GM15510 (cell line): ENCODE measurements around the gene KLRK1.
"Not testable (repeated sequence)": the region's sequence is repeated elsewhere in the genome, so short reads cannot be mapped to it uniquely, and the experiment has no call there.

Source experiments
- POLR2A ChIP-seq: IDR thresholded peaks from 3 replicates; pipeline ENCODE4 v1.6.1; 2011; ENCODE audit warnings: borderline replicate concordance; ENCODE audit not compliant: insufficient read length; ENCODE audit errors: extremely low read depth

The KLRK1 gene

DNA sequence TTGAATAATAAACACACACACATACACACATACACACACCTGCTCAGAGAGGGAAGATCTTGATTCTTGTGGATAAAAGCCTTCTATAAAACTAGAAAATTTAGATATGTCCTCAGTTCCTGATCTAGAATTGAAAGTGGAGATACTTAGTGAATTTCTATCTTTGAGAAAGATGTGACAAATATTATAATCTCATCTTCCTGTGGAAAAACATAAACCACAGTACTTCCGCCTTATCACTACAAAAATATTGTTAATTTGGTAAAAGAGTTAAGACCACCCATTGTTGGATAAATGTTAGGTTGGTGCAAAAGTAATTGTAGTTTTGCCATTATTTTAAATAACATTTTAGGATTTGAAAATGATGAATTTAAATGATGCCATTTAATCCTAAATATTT lies at the start of gene KLRK1:
TSS of gene KLRK1 (minus strand) at position 138 of the 400 bp plus-strand sequence. CDS start 1,231 bp downstream, outside the sequence.
- no peak for TF ChIP-seq POLR2A

DNA sequence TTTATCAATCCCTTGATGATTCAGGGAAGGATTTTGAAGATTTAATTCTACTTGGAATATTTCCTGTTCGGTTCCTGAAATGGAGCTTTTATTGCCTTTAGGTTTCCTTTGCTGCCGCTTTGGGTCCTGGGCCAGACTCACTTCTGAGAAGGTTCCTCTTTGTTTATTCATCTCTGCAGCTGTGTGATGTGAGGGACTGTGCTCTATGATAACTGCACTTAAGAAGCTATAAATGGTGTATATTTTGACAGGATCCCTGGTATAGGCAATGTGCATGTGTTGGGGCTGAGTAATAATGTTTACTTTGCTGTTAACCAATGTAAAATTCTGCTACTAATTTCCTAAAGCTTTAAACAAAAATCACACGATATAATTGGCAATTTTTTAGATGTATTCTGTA lies 46.0 kb upstream of the KLRK1 start, which contains the start of gene KLRC2:
TSS of gene KLRC2 (minus strand) at position 195 of the 400 bp plus-strand sequence. CDS start at position 171, 24 bp downstream.
- TF ChIP-seq POLR2A: not testable (repeated sequence)

DNA sequence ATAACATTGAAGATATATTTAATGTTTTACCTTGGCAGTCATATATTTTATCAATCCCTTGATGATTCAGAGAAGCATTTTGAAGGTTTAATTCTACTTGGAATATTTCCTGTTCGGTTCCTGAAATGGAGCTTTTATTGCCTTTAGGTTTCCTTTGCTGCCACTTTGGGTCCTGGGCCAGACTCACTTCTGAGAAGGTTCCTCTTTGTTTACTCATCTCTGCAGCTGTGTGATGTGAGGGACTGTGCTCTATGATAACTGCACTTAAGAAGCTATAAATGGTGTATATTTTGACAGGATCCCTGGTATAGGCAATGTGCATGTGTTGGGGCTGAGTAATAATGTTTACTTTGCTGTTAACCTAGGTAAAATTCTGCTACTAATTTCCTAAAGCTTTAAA lies 30.5 kb upstream of the KLRK1 start, which contains the start of gene KLRC3:
TSS of gene KLRC3 (minus strand) at position 262 of the 400 bp plus-strand sequence. CDS start at position 217, 45 bp downstream.
- TF ChIP-seq POLR2A: not testable (repeated sequence)

DNA sequence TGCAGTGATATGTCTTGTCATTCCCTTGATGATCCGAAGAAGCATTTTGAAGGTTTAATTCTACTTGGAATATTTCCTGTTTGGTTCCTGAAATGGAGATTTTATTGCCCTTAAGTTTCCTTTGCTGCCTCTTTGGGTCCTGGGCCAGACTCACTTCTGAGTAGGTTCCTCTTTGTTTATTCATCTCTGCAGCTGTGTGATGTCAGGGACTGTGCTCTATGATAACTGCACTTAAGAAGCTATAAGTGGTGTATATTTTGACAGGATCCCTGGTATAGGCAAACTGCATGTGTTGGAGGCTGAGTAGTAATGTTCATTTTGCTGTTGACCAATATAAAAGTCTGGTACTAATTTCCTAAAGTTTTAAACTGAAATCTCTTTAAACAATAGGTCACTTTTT lies 19.6 kb upstream of the KLRK1 start, which contains the start of gene KLRC4:
TSS of gene KLRC4 (minus strand) at position 366 of the 400 bp plus-strand sequence. CDS start at position 184, 182 bp downstream.
- TF ChIP-seq POLR2A: no peak

DNA sequence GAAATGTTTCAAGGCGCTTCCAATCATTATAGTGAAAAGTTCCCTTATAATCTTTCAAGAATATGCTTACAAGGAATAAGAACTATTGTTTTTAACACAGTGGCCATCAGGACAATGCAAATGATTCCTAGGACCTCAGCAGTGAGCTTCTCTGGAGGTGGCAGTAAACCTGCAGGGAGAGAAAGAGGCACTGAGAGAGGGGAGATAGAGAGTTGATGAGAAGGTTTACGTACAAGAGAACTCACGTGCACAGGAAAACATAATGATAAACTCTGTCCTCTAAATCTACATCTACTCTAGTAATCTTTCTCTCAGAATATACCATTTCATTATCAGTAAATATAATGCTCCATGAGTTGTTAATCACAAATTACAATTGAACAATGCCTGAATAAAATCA lies 19.0 kb upstream of the KLRK1 start:
- TF ChIP-seq POLR2A: no peak

DNA sequence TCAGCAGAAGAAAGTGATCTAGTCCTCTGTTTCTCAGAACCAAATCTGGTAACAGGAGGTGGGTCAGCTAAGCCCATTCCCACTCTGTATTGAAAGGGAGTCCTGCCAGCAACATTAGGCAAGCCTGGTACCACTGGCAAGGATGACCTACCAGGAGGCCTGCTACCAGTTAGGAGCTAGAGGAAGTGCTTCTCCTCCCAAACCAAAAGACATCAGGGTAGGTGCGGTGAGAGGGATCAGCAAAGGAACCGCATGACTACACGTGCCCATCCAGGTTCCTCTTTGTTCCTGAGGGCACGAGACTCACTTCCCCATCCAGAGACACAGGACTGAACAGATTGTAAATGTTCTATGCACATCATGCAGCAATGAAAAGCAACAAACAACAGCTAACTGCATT lies 16.9 kb upstream of the KLRK1 start:
- TF ChIP-seq POLR2A: no peak

DNA sequence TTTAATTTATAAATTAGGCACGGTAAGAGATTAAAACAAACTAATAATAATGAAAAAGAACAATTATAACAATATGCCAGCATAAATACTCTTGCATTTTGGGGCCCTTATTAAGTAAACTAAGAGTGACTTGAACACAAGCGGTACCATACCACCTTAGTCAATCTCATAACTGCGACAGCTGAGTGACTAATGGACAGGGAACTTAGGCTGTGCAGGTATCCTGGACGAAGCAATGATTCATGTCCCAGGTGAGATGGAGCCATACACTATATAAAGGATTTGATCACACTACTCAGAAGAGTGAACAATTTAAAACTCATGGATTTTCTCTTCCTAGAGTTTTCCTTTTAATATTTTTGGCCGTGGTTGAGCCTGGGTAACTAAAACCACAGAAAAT lies 15.5 kb upstream of the KLRK1 start:
- TF ChIP-seq POLR2A: no peak

DNA sequence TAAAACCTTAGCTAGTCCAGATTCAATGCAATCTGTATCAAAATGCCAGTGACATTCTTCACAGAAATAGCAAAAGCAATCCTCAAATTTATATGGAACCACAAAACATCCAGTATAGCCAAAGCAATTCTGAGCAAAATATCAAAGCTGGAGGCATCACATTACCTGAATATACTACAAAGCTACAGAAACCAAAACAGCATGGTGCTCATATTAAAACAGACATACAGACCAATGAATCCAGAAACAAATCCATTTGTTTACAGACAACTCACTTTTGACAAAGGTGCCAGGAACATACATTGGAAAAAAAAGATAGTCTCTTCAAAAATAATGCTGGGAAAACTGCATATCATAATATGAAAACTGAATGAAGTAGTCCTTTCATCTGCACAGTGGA lies 15.0 kb upstream of the KLRK1 start:
- TF ChIP-seq POLR2A: no peak

DNA sequence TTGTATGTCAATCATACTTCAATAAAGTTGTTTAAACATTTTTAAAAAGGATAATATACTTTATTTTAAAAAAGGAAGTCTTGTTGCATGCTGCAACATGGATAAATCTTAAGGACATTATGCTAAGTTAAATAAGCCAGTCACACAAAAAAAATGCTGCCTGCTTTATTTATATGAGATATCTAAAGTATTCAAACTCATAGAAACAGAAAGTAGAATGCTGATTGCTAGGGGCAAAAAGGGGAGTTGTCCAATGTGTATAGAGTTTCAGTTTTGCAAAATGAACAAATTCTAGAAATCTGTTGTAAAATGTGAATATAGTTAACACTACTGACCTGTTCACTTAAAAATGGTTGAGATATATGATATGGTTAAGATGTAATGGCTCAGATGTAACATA lies 11.0 kb upstream of the KLRK1 start:
- TF ChIP-seq POLR2A: no peak

DNA sequence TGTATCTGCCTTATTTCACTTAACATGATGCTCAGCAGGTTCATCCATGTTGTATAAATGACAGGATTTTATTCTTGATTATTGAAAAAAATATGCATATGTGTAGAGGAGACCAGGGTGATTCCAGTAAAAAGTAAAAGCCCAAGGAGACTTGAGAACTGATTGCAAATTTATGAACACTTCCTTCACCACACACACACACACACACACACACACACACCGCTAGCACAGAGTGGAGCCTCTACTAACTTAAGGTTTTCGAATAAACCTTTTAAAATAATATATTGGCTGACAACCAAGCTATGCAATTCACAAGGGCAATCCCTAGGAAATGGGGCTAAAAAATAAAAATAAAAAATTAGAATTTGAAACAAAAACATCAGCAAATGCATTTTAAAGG lies 8.3 kb upstream of the KLRK1 start:
- TF ChIP-seq POLR2A: no peak

DNA sequence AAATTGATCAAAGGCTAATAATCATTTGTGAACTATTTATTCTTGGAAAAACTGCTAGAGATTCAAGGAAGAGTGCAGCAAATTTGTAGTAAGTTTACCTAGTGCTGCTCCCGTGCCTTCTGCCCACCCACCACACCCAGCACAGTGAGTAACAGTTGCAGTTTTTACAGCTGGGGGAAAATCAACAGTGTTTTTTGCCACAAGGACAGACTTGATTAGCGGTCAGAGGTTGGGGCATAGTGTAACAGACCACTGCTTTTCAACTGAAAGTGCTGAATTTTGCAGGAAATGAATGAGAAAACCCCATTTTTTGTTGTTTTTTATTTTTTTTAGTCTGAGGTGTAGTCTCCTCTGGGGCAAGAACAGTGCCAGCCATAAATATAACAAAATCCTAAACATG lies 7.5 kb upstream of the KLRK1 start:
- TF ChIP-seq POLR2A: no peak

DNA sequence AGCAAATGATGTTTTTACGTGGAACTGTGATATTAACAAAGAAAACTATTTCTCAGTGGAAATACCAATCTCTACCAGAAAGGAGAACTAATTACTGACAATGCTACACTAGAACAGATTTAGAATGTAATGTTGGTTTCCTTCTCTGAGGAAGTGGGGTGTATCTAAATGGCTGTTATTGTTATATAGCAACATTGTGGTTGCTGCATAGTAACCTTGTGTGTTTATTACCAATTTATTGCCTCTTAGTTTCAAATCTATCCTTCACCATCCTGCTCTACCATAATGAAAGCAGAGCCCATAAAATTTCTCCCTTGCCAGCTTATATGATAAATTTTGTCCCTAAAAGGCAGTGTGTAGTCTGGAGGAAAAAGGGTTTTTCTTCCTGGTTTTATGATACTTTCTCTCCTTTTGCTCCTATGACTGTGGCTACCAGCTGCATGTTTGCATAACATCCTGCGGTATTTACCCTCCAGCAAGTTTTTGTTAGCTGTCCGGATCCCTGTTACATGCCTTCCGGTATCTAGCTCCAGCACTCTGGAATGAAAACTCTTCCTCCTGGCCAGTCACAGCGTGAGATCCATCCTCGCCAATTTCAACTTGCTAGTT lies 5.7 kb upstream of the KLRK1 start:
- TF ChIP-seq POLR2A: no peak

DNA sequence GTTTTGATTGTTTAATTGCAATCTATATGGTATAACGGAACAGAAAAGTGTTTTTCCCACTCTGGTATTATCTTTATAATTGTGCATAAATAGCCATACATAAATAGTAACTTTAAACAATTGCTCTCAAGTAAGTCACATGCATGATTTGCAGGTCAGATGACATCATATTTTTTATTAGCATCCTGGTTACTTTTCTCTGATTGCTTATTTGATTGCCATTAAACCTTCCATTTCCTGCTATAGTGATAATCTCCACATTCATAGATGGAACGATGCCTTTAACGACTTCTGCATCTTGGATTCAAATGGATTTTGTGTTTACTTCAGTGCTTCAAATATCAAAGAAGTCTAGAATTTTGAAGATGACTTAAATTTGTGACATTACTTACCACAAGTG lies 3.5 kb upstream of the KLRK1 start:
- no peak for TF ChIP-seq POLR2A

DNA sequence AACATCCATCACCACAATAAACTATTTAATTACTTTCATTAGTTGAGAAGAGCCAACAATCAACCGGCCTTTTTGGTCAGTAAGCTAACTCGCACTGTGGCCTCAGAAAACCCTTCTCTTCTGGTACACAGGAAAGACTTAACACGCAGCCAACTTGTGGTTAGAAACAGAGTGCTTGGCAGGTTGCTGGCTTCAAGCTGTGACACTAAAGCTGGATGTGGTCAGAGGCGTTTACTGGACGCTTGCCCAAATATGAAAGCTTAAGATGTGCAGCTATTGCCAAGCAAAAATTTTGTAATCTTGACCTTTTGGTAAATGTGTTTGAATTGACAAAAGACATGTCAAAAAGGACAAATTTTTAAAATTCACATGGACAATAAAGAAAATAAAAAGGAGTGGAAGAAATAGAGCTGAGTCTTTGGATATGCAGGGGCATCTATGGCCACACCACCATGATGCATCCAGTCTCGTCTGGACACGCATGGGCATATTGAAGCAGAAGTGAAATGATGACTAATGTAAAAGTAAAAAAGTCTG lies 2.6 kb upstream of the KLRK1 start:
- TF ChIP-seq POLR2A: no peak

DNA sequence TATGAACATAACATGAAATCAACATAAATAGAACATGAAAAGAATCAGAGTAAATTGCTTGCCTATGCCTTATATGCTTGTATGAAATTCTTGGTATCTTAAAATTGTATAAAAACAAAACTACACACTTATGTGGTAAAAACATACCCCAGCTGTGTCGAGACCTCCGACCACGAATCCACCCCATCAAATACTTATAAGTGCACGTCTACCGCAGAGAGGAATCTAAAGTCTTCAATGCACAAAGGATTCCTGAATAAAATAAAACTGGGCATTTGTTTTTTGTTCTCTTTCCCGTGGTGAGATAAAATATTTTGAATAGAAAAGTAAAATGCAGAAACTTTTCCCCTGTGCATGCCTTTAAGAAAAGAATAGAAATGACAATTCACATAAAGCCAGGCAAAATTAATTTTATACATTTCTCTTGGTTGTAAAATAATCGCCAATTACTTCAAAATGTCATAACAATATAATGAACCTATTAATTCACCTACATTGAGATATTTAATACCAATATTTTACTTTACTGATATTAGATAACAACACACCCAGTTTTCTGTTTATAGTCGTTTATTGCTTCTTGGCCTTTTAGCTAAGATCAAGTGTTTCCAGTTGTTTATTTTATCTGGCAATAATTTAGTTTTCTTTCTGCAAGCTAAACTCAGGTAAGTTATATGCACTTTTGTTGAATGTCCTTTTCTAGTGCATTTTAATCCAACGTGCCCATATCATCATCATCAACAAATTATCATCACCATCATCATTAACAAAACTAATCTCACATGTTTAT lies 1.0 kb downstream of the KLRK1 start:
- TF ChIP-seq POLR2A: no peak
